HG03139 (cell line): ENCODE results near the gene TCF3.

Source experiments
- ATAC-seq: cut with Tn5 transposase; IDR thresholded peaks from one replicate; pipeline ENCODE4 v1.9.1; 2021; ENCODE audit not compliant: unreplicated experiment

TCF3 gene

DNA sequence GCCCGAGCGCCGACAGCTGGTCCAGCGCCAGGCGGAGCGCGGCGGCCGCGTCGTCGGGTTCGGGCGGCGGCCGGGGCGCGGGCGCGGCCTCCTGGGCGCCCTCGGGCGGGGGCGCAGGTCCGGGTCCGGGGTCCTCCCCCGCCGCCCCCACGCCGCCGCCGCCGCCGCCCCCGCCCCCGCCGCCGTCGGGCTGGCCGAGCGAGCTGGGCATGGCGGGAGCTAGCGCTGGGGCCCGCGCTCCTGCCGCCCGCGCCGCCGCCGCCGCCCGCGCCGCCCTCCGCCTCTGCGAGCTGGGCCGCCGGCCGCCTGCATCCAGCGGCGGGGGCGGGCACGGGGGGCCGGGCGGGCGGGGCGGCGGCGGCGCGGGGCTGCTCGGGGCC lies 84.6 kb downstream of the TCF3 start:
- ATAC-seq = no peak

GRCh38 chr19:1567116-1567847 lies 85.1 kb downstream of the TCF3 start:
- no peak for ATAC-seq

GRCh38 chr19:1566392-1567115 lies 85.9 kb downstream of the TCF3 start:
- ATAC-seq = no peak

GRCh38 chr19:1563251-1563650 lies 89.2 kb downstream of the TCF3 start:
- ATAC-seq = no peak

DNA sequence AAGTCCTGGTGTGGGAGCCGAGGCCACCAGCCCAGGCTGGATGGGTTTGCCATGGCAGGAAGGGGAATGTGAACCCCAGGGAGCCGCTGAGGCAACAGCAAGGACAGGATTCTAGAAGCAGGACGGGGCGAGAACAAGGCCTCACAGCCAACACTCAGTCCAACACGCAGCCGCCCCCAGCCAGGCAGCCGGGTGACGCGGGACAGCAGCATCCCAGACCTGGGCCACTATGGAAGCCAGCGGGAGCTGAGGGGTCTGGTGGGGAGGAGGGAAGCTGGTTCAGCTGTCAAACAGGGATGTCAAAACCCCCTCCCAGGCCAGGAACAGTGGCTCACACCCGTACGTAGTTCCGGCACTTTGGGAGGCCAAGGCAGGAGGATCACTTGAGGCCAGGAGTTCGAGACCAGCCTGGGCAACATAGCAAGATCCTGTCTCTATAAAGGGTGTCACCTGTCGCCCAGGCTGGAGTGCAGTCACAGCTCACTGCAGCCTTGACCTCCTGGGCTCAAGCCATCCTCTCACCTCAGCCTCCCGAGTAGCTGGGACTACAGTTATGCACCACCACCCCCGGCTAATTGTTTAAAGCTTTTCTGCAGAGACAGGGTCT lies 91.1 kb downstream of the TCF3 start:
- ATAC-seq = no peak

- no peak for ATAC-seq
Observed at GRCh38 chr19:1560286-1560882, 92.0 kb downstream of the TCF3 start.
